Cardiac fibroblast (primary cell): ENCODE data around the gene TEAD4.

Experiments
- DNase-seq, 2 donors: peaks; one replicate each; pipeline versions ENCODE4 v3.0.0 to v3.0.0-alpha.2; 2010; ENCODE audit warnings: low read depth in 2 of 2
- H3K4me3 ChIP-seq, 2 donors: replicated peaks in 1 of 2; 1 replicate in 1 of 2; 2 replicates in 1 of 2; pipeline ENCODE4 v1.5.1; 2011; ENCODE audit warnings: low read depth in 2 of 2, low read length in 2 of 2, mild to moderate bottlenecking in 2 of 2, moderate library complexity in 1 of 2
- TF ChIP-seq, protein P1 (sequence below): IDR thresholded peaks from one replicate; pipeline ENCODE4 v1.5.1; 2011; ENCODE audit warnings: low read depth, mild to moderate bottlenecking, low read length, inconsistent platforms

TEAD4 gene

DNA sequence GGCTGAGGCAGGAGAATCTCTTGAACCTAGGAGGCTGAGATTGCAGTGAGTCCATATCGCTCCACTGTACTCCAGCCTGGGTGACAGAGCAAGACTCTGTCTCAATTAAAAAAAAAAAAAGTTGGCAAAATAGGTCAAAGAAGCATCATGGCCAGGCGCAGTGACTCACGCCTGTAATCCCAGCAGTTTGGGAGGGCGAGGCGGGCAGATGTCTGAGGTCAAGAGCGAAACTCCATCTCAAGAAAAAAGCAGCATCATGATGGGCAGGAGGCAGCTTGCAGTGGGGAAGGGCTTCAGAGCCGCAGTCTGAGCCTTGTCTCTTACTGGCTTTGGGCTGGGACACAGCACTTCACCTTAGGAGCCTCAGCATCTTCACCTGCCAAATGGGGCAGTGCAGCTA is 21.4 kb downstream of the TEAD4 start:
- TF ChIP-seq, protein P1, sequence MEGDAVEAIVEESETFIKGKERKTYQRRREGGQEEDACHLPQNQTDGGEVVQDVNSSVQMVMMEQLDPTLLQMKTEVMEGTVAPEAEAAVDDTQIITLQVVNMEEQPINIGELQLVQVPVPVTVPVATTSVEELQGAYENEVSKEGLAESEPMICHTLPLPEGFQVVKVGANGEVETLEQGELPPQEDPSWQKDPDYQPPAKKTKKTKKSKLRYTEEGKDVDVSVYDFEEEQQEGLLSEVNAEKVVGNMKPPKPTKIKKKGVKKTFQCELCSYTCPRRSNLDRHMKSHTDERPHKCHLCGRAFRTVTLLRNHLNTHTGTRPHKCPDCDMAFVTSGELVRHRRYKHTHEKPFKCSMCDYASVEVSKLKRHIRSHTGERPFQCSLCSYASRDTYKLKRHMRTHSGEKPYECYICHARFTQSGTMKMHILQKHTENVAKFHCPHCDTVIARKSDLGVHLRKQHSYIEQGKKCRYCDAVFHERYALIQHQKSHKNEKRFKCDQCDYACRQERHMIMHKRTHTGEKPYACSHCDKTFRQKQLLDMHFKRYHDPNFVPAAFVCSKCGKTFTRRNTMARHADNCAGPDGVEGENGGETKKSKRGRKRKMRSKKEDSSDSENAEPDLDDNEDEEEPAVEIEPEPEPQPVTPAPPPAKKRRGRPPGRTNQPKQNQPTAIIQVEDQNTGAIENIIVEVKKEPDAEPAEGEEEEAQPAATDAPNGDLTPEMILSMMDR, result no peak
- DNase-seq, result no peak
- no peak overlapping the region for H3K4me3 ChIP-seq

DNA sequence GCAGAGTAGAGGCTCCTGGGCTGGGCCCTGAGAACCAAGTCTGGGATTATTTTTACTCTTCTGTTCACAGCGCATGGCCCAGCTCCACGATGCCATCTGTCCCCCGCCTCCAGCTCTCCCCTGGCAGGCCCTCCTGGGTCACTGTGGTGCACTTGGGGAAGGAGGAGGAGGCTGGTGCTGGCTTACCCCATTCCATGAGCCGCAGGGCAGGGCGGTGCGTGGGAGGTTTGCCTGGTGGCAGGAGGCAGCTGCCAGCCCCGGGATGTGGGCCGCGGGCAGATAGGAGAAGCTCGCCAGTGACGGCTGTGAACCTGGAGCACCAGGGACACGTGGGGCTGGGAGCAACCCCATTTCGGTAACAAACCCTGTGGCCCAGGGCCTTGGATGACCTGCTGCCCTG is 23.2 kb downstream of the TEAD4 start:
- H3K4me3 ChIP-seq, result no peak overlapping the region
- TF ChIP-seq, protein P1, result no peak
- DNase-seq, result no peak

DNA sequence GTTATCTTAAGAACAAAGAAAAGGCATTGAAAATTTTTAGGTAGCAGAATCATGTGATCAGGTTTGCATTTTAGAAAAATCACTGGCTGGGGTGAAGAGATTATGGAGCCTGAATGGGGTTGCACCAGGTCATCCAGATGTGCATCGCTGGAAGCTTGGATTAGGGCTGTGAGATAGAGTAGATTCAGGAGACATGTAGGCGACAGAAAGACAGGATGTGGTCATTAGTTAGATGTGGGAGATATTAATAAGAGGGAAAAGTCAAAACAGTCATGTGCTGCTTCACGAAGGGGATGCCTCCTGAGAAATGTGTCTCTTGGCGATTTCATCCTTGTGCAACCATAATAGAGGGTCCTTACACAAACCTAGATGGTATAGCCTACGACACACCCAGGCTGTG is 25.1 kb downstream of the TEAD4 start:
- no peak overlapping the region for H3K4me3 ChIP-seq
- TF ChIP-seq, protein P1, result no peak
- no peak for DNase-seq

DNA sequence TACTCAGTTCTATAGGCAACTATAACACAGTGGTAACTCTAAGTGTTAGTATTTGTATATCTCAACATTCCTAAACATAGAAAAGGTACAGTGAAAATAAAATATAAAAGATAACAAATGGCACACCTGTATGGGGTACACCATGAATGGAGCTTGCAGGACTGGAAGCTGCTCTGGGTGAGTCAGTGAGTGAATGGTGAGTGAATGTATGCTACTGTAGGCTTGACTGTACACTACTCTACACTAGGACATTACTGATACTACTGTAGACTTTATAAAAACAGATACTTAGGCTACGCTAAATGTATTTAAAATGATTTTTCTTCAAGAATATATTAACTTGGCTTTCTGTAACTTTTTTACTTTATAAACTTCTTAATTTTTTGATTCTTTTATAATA is 25.5 kb downstream of the TEAD4 start:
- TF ChIP-seq, protein P1, result no peak

DNA sequence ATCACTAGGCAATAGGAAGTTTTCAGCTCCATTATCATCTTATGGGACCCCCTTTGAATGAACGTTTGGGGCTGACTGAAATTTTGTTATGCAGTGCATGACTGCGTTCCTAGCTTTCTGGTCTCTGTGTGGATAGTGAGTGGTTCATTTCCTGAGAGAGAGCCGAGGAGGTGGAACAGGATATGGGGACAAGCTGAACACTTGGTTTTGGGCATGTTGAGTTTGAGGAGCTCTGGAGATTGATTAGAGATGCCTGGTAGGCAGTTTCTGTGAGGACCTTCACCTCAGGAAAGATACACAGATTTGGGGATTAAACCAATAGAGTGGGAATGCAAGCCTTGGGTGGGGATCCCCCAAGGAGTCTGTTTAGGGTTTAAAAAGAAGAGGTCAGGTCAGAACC is 27.7 kb downstream of the TEAD4 start:
- H3K4me3 ChIP-seq, result no peak overlapping the region
- TF ChIP-seq, protein P1, result no peak
- no peak for DNase-seq

More for the DNA sequence above, 25.5 kb downstream of the TEAD4 start:
- H3K4me3 ChIP-seq, result no peak overlapping the region
- DNase-seq, result no peak

DNA sequence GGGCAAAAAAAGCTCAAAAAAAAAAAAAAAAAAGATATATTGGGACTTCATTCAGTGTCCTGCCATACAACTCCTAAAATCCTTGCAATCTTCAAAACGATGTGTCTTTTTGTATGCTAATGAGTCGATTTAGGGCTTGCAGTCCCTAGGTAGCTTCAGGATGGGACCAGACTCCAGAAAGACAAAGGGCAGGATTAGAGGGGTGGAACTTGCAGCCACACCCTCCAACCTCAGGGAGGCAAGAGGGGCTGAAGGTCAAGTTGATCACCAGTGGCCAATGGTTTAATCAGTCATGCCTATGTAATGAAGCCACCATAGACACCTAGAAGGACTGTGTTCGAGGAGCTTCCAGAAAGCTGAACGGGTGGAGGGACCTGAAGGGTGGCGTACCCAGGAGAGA is 29.3 kb downstream of the TEAD4 start:
- no peak for DNase-seq
- no peak overlapping the region for H3K4me3 ChIP-seq
- TF ChIP-seq, protein P1, result no peak

DNA sequence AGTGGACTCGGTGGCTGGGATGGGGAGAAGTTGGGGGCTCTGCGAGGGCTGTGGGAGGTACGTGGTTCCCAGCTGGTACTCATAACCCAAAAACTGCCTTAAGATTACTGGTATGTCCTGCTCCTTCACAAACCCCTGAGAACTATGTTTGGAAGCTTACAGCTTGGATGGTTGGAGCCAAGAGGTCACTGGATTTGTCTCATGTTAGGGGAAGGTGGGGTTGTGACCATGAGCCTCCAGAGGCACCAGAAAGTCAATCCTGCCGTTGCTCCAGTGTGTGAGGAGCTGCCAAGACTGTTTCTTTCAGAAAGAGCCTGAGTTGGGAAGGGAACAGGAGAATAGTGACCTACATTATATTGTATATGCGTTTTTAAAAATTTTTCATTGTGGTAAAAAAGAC is 33.5 kb downstream of the TEAD4 start:
- no peak overlapping the region for H3K4me3 ChIP-seq
- TF ChIP-seq, protein P1, result no peak
- no peak for DNase-seq
